H1 (cell line): ENCODE results near the gene ZBED4. TPM values are rescaled to one million over a fixed set of nuclear protein-coding genes. Genes with fewer than 3 reads are reported as not detected.

ENCODE experiments used
- CTCF ChIA-PET: fragments of 300-600 bp; sonication (Branson Sonifier 250); formaldehyde crosslinking; loops from one replicate; lab custom pipeline; 2021; ENCODE audit not compliant: partially characterized antibody; lab: Charles Lee
- POLR2A ChIA-PET: fragments of 300-600 bp; sonication (Branson Sonifier 250); formaldehyde crosslinking; loops from one replicate; lab custom pipeline; 2021; ENCODE audit warnings: inconsistent platforms; ENCODE audit not compliant: partially characterized antibody; lab: Charles Lee
- DNase-seq, 2 experiments: peaks; one replicate each; pipeline versions ENCODE4 v3.0.0 to v3.0.0-alpha.2; 2010 to 2022; ENCODE audit warnings: low spot score in 2 of 2, low read depth in 1 of 2, mixed read lengths in 1 of 2
- FAIRE-seq: peaks from 2 replicates; lab custom pipeline; 2011; peaks lifted over from hg19 to GRCh38; lab: Jason Lieb, UNC
- H2AFZ ChIP-seq: 2 replicates; pipeline ENCODE4 v1.8.1; 2012; ENCODE audit warnings: low read length, inconsistent platforms
- H2AK5ac ChIP-seq: 2 replicates; pipeline ENCODE4 v1.6.1; 2013; ENCODE audit warnings: low read depth, low read length
- H2BK120ac ChIP-seq: replicated peaks from 2 replicates; pipeline ENCODE3; 2013; ENCODE audit warnings: low read depth, low read length, inconsistent platforms
- H2BK12ac ChIP-seq: 2 replicates; pipeline ENCODE4 v1.6.1; 2013; ENCODE audit warnings: low read depth, low read length
- H2BK15ac ChIP-seq: 2 replicates; pipeline ENCODE4 v1.6.1; 2013; ENCODE audit warnings: low read length
- H2BK20ac ChIP-seq: 2 replicates; pipeline ENCODE4 v1.6.1; 2013; ENCODE audit warnings: low read length
- H2BK5ac ChIP-seq: 2 replicates; pipeline ENCODE4 v1.6.1; 2013; ENCODE audit warnings: low read depth, low read length
- H3K14ac ChIP-seq: 2 replicates; pipeline ENCODE4 v1.6.1; 2013; ENCODE audit warnings: inconsistent platforms; ENCODE audit not compliant: insufficient read length
- H3K18ac ChIP-seq: 2 replicates; pipeline ENCODE4 v1.6.1; 2013; ENCODE audit warnings: low read length; ENCODE audit errors: extremely low read depth
- H3K23ac ChIP-seq: 2 replicates; pipeline ENCODE4 v1.6.1; 2013; ENCODE audit warnings: inconsistent platforms; ENCODE audit not compliant: insufficient read length
- H3K23me2 ChIP-seq: 2 replicates; pipeline ENCODE4 v1.6.1; 2013; ENCODE audit warnings: low read depth, low read length
- H3K27ac ChIP-seq: 2 replicates; pipeline ENCODE4 v1.6.1; 2011; ENCODE audit warnings: low read depth, low read length, inconsistent platforms
- H3K27me3 ChIP-seq, 4 experiments: replicated peaks in 1 of 4; 1 replicate in 1 of 4; 2 replicates in 3 of 4; pipeline versions ENCODE4 v1.6.1 to v1.8.1; 2011 to 2013; ENCODE audit warnings: low read length in 3 of 4, mild to moderate bottlenecking in 3 of 4, inconsistent platforms in 2 of 4, mixed read lengths in 2 of 4, moderate library complexity in 1 of 4; ENCODE audit not compliant: control insufficient read depth in 3 of 4, insufficient read depth in 3 of 4; ENCODE audit errors: extremely low read depth in 1 of 4
- H3K36me3 ChIP-seq, 4 experiments: 2 replicates each; pipeline versions ENCODE4 v1.6.1 to v1.8.1; 2011 to 2013; ENCODE audit warnings: mild to moderate bottlenecking in 4 of 4, low read length in 3 of 4, moderate library complexity in 2 of 4, control low read depth in 1 of 4, inconsistent platforms in 1 of 4; ENCODE audit not compliant: insufficient read depth in 4 of 4, control insufficient read depth in 2 of 4
- H3K4ac ChIP-seq: replicated peaks from 2 replicates; pipeline ENCODE3; 2013; ENCODE audit warnings: low read length, low read depth, mixed read lengths, inconsistent platforms; ENCODE audit not compliant: insufficient read length
- H3K4me1 ChIP-seq, 4 experiments: replicated peaks in 1 of 4; 1 replicate in 1 of 4; 2 replicates in 3 of 4; pipeline versions ENCODE4 v1.6.1 to v1.8.1; 2011 to 2013; ENCODE audit warnings: low read length in 3 of 4, inconsistent platforms in 2 of 4, mixed read lengths in 1 of 4; ENCODE audit not compliant: insufficient read depth in 4 of 4, control insufficient read depth in 3 of 4
- H3K4me2 ChIP-seq, 2 experiments: 2 replicates each; pipeline versions ENCODE4 v1.6.1 to v1.8.1; 2011 to 2013; ENCODE audit warnings: low read depth in 2 of 2, low read length in 2 of 2, control low read depth in 1 of 2, inconsistent platforms in 1 of 2, mild to moderate bottlenecking in 1 of 2; ENCODE audit not compliant: insufficient read depth in 1 of 2
- H3K4me3 ChIP-seq, 4 experiments: fragments of 200-600, 300-600 bp in 1 of 4; sonication (generic), shearing (Covaris generic), sonication (Bioruptor Twin) in 1 of 4; 2 replicates each; pipeline versions ENCODE4 v1.5.1 to v1.8.1; 2011 to 2016; ENCODE audit warnings: low read length in 4 of 4, low read depth in 3 of 4, control low read depth in 2 of 4, inconsistent platforms in 2 of 4, mild to moderate bottlenecking in 2 of 4, mixed read lengths in 1 of 4, moderate library complexity in 1 of 4; ENCODE audit not compliant: insufficient read depth in 2 of 4; ENCODE audit errors: extremely low read depth in 1 of 4
- H3K56ac ChIP-seq: replicated peaks from 2 replicates; pipeline ENCODE3; 2013; ENCODE audit warnings: low read depth, mild to moderate bottlenecking, mixed read lengths, low read length, inconsistent platforms; ENCODE audit not compliant: insufficient read length
- H3K79me1 ChIP-seq: 2 replicates; pipeline ENCODE4 v1.6.1; 2013; ENCODE audit warnings: low read depth, low read length, control low read depth
- H3K79me2 ChIP-seq, 2 experiments: 2 replicates each; pipeline versions ENCODE4 v1.6.1 to v1.8.1; 2012 to 2013; ENCODE audit warnings: low read length in 2 of 2, mild to moderate bottlenecking in 2 of 2, inconsistent platforms in 1 of 2; ENCODE audit not compliant: insufficient read depth in 2 of 2, control insufficient read depth in 1 of 2
- H3K9ac ChIP-seq, 4 experiments: replicated peaks in 1 of 4; 1 replicate in 1 of 4; 2 replicates in 3 of 4; pipeline versions ENCODE4 v1.6.1 to v1.8.1; 2011 to 2013; ENCODE audit warnings: low read depth in 3 of 4, low read length in 3 of 4, control low read depth in 2 of 4, mild to moderate bottlenecking in 2 of 4, moderate library complexity in 2 of 4, inconsistent platforms in 1 of 4; ENCODE audit errors: extremely low read depth in 1 of 4
- H3K9me3 ChIP-seq, 2 experiments: 2 replicates each; pipeline versions ENCODE4 v1.6.1 to v1.8.1; 2012 to 2013; ENCODE audit warnings: mild to moderate bottlenecking in 2 of 2, moderate library complexity in 2 of 2, control low read depth in 1 of 2, inconsistent platforms in 1 of 2, low read depth in 1 of 2, low read length in 1 of 2, mixed read lengths in 1 of 2; ENCODE audit not compliant: insufficient read depth in 2 of 2
- H4K20me1 ChIP-seq, 2 experiments: replicated peaks in 1 of 2; 2 replicates each; pipeline versions ENCODE3 to v1.8.1; 2011 to 2013; ENCODE audit warnings: inconsistent platforms in 2 of 2, low read length in 2 of 2, mild to moderate bottlenecking in 1 of 2; ENCODE audit not compliant: insufficient read depth in 2 of 2, control insufficient read depth in 1 of 2
- H4K5ac ChIP-seq: 2 replicates; pipeline ENCODE4 v1.6.1; 2013; ENCODE audit warnings: low read length, low read depth, mixed read lengths, inconsistent platforms; ENCODE audit not compliant: insufficient read length
- H4K8ac ChIP-seq: 2 replicates; pipeline ENCODE4 v1.8.0; 2013; ENCODE audit warnings: mild to moderate bottlenecking, moderate library complexity, low read length, inconsistent platforms; ENCODE audit not compliant: insufficient read depth; ENCODE audit errors: extremely low read depth
- H4K91ac ChIP-seq: replicated peaks from 2 replicates; pipeline ENCODE3; 2013; ENCODE audit warnings: low read length, mixed read lengths, inconsistent platforms; ENCODE audit not compliant: insufficient read length
- ATF2 ChIP-seq: IDR thresholded peaks from 2 replicates; pipeline ENCODE4 v1.6.1; 2012; ENCODE audit warnings: low read length, inconsistent platforms
- BCL11A ChIP-seq, 2 experiments: IDR thresholded peaks; one replicate each; pipeline ENCODE4 v1.6.1; 2011; ENCODE audit warnings: low read depth in 2 of 2, low read length in 2 of 2, mild to moderate bottlenecking in 2 of 2
- CHD1 ChIP-seq: IDR thresholded peaks from 2 replicates; pipeline ENCODE4 v1.6.1; 2012; ENCODE audit warnings: low read depth, low read length, improper control_type of control experiment
- JUN ChIP-seq: IDR thresholded peaks from 2 replicates; pipeline ENCODE4 v1.6.1; 2011; ENCODE audit warnings: low read depth, mild to moderate bottlenecking, improper control_type of control experiment, low read length
- KDM4A ChIP-seq: IDR thresholded peaks from one replicate; pipeline ENCODE4 v1.7.1; 2012; ENCODE audit warnings: low read depth, mild to moderate bottlenecking, moderate library complexity, low read length, inconsistent platforms; ENCODE audit not compliant: severe bottlenecking
- RFX5 ChIP-seq: IDR thresholded peaks from 2 replicates; pipeline ENCODE4 v1.6.1; 2011; ENCODE audit warnings: low read depth, low read length, improper control_type of control experiment, borderline replicate concordance
- WGBS, 2 experiments: shearing (Covaris generic) in 1 of 2; methylation state at CpG; one replicate each; pipeline versions ENCODE4 v1.1.6 to v1.1.7; 2013 to 2015; ENCODE audit warnings: low lambda C conversion rate in 2 of 2, mixed read lengths in 2 of 2, inconsistent platforms in 1 of 2, low coverage in 1 of 2, missing lambda C conversion rate in 1 of 2; ENCODE audit not compliant: insufficient replicate concordance in 2 of 2, insufficient coverage in 1 of 2, insufficient read length in 1 of 2; ENCODE audit errors: extremely low coverage in 1 of 2, missing lambda C conversion rate in 1 of 2; 5-methylcytosine and 5-hydroxymethylcytosine counted together
- polyA plus RNA-seq, 7 experiments: library from polyadenylated mRNA; depleted of rRNA in 3 of 7; stranded (reverse) in 5 of 7; unstranded in 2 of 7; fragments of >200 nt in 5 of 7; fragments of 200-250 nt in 2 of 7; gene quantifications; 1 replicate in 5 of 7; 2 replicates in 1 of 7; 4 replicates in 1 of 7; pipeline versions ENCODE4 v1.2.1 to v1.2.3, GENCODE V29; 2011 to 2013; ENCODE audit warnings: missing spikeins in 2 of 7, mixed read lengths in 2 of 7
- total RNA-seq: library from RNA; stranded (reverse); fragmentation: NEBNext Ultra II Directional; extraction: Animal tissue kit (Norgen Biotek cat#: 25700); gene quantifications from 2 replicates; pipeline ENCODE4 v1.2.1, GENCODE V29; 2021

Gene ZBED4
- total and polyA plus RNA-seq, 2 of the 8 experiments (the other 6 are each of a cell fraction or from before 2014, with no cell fraction given) = 11.0 to 28.3 TPM

GRCh38 chr22:49904040-49904369 lies 50.4 kb downstream of the ZBED4 start:
- no peak overlapping the region for H2BK120ac ChIP-seq
- no peak overlapping the region for H3K14ac ChIP-seq
- no peak overlapping the region for H3K18ac ChIP-seq
- no peak overlapping the region for H3K4me3 ChIP-seq
- no peak overlapping the region for H2BK5ac ChIP-seq
- no peak overlapping the region for H2BK15ac ChIP-seq
- no peaks in the 10 kb centered on the region for H3K23me2 ChIP-seq
- H3K36me3 ChIP-seq = peaks cover 0 to 31% (median 12%) of the 10 kb centered on the region in 4 experiments; a peak in 5 of 8 replicates
- no peak overlapping the region for H3K23ac ChIP-seq
- no peak overlapping the region for H3K4me2 ChIP-seq
- H3K27me3 ChIP-seq = no peaks in the 10 kb centered on the region
- no peak overlapping the region for H3K9ac ChIP-seq
- FAIRE-seq (no peak), DNase-seq (no peak)
- no peak overlapping the region for H2AFZ ChIP-seq
- peaks cover 6 to 10% of the 10 kb centered on the region in 2 experiments; a peak in 2 of 4 replicates for H3K9me3 ChIP-seq
- H3K27ac ChIP-seq = no peak overlapping the region
- H2BK20ac ChIP-seq = no peak overlapping the region
- ChIA-PET CTCF (no interaction called here), POLR2A (interaction anchor here (0.6 to 1.6 kb wide), 3 partner anchors 8 to 61 kb away, joined by 3 to 6 read pairs (median 3); no protein-coding TSS in a partner anchor)
- no peak overlapping the region for H4K91ac ChIP-seq
- no peak overlapping the region for H3K56ac ChIP-seq
- peaks cover 2 to 17% of the 10 kb centered on the region in 2 experiments for H4K20me1 ChIP-seq
- H3K4ac ChIP-seq = no peak overlapping the region
- no peak overlapping the region for H4K5ac ChIP-seq
- no peak overlapping the region for H2AK5ac ChIP-seq
- no peaks in the 10 kb centered on the region for H3K79me2 ChIP-seq
- 90% methylated on average over 11 of the region's 11 CpGs; no CpG with 5 or more reads in 1 of the 2 experiments for WGBS, 2 experiments
- no peak overlapping the region for H4K8ac ChIP-seq
- no peak overlapping the region for H2BK12ac ChIP-seq
- no peaks in the 10 kb centered on the region for H3K4me1 ChIP-seq
- peaks cover 2% of the 10 kb centered on the region; the same call in 1 of the 2 replicates for H3K79me1 ChIP-seq
- TF ChIP-seq JUN = no peak
- TF ChIP-seq CHD1 = no peak
- no peak for TF ChIP-seq ATF2
- TF ChIP-seq KDM4A = no peak
- no peak for TF ChIP-seq BCL11A (IDR thresholded peaks at IDR 0.05; ENCODE audit: low read depth in 2 of 2, low read length in 2 of 2)
- no peak for TF ChIP-seq RFX5
